Measurements from ENCODE around the gene ANKRD12.
"Not testable (repeated sequence)": the region's sequence is repeated elsewhere in the genome, so short reads cannot be mapped to it uniquely, and the experiment has no call there.

Gene ANKRD12

DNA sequence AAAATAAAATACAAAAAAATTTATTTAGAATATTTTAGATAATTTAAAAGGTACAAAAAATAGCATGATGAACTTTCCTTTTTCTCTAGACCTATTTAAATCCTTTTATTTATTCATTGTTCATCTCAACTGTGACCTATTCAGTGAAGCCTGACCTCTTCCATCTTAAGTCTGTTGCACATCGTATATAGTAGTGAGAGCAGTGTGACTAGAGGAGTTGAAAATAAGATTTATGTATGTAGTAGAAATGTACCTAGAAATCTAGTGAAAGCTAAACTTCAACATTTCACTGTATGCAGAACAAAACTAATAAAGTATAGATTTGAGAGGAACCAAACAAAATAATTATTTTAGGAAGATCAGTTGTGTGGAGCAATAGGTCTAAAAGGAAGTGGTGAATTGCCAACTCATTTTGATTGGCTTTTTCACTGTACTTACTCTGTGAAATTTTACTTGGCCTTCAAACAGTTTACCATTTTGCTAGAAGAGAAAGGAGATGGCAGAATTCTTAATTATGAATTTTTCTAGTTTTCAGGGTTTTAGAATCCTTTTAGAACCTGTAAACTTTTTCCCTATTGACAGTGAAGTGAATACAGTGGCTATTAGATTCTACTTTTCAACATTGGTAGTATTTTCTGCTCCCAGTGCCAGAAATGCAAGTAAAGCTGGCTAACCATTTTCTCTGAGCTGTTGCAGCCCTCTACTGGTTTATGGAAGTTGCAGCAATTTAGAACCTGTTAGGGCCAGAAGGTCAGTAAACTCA is 11.0 kb downstream of the ANKRD12 start:
- peak; percentile 50 for DNase-seq

DNA sequence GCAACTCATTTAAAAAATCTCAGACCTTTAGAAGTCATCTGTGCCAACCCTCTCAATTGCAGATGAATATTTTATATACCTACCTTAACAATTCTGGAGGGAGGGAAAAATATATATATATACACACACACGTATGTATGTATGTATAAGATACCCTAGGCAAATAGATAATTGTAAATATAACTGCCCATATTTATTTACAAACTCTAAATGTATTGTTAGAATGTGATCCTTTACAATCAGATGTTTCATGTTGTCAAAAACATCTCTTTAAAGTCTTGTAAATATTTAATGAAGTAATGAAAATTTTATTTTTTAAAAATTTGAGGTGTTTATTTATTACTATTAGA is 11.6 kb downstream of the ANKRD12 start:
- DNase-seq, result no peak

DNA sequence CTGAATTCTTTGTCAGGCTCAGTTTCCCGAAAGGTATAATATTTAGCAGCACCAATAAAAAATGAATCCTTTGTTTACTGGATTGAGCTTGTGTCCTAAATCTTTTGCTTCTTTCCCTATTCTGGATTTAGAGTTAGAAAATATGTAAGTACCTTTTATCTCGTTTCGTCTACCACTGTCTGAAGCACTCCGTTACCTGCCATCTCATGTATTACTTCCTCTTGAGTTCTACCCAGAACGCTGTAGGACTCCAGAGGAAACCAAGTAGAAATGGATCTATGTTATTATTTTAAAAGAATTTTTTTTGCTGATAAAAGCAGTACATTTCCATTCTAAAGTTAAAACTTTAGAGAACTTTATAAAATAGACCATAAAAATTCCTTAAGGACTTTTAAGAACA is 13.5 kb downstream of the ANKRD12 start:
- no peak for DNase-seq

DNA sequence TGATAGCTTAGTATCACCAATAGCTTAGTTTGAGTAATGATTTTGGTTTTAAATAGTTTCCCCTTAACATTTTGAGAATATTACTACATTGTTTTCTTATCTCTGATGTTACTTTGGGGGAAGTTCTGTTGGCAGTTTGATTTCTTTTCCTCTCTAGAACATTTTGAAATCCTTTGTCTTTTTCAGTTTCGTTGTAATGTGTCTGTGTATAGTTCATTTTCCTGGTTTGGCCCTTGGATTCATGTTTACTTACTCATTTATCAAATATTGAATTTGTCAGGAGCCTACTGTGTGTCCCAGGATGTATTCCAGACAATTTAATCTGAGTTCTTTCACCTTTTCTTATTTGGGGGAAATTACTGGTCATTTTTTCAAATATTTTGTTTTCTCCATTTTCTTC is 16.7 kb downstream of the ANKRD12 start:
- DNase-seq, result no peak

DNA sequence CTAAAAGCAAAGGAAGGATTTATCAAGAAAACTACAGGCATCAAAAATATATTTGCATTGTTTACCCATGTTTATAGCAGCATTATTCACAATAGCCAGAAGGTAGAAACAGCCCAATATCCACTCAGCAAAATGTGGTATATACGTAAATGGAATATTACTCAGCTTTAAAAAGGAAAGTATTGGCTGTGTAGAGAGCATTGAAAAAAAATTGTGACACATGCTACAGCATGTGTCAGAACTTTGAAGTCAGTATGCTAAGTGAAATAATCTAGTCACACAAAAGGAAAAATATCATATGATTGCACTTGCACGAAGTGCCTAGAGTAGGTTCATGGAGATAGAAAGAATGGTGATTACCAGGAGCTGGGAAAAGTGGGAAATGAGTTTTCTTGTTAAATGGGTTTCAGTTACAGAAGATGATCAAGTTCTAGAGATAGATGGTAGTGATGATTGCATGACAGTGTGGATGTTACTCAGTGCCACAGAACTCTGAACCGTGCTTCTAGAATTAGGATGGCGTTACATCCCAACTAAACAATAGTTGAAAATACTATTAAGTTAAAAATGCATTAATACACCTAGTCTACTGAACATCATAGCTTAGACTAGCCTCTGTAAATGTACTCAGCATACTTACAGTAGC is 20.1 kb downstream of the ANKRD12 start:
- DNase-seq, result no peak

DNA sequence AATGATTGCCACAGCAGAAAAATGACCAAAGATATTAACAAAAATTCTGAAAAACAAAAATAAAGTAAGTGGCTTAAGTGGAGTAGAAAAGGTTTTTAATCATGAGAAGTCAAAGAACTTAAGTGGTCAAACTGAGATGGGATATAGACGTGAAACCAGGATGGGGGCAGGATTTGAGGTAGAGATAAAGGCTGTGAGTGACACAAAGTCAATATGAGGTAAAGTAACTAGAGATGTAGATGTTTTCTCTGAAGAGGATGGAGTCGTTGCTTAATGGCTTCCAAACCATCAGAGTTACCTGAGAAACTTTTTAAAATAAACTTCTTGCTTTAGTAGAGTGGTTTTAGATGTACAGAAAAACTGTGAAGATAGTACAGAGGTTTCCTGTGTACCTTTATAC is 21.2 kb downstream of the ANKRD12 start:
- no peak for DNase-seq

DNA sequence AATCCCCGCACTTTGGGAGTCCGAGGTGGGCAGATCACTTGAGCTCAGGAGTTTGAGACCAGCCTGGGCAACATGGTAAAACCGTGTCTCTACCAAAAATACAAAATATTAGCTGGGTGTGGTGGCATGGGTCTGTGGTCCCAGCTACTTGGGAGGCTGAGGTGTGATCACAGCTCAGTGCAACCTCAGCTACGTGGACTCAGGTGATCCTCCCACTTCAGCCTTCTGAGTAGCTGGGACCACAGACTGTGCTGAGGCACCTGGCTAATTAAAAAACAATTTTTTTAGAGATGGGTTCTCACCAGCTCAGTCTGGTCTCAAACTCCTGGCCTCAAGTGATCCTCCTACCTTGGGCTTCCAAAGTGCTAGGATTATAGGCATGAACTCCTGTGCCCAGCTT is 23.4 kb downstream of the ANKRD12 start:
- no peak for DNase-seq

DNA sequence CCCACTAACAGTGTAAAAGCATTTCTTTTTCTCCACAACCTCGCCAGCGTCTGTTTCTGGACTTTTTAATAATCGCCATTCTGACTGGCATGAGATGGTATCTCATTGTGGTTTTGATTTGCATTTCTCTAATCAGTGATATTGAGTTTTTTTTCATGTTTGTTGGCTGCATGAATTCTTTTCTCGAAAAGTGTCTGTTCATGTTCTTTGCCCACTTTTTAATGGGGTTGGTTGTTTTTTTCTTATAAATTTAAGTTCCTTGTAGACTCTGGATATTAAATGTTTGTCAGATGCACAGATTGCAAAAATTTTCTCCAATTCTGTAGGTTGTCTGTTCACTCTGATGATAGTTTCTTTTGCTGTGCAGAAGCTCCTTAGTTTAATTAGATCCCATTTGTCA is 26.1 kb downstream of the ANKRD12 start:
- not testable (repeated sequence) for DNase-seq

DNA sequence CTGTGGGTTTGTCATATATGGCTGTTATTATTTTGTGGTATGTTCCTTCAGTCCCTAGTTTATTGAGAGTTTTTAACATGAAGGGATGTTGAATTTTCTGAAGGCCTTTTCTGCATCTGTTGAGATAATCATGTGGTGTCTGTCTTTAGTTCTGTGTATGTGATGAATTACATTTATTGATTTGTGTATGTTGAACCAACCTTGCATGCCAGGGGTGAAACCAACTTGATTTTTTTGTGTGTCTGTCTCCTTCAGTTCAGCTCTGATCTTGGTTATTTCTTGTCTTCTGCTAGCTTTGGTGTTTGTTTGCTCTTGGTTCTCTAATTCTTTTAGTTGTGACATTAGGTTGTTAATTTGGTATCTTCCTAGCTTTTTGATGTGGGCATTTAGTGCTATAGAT is 27.6 kb downstream of the ANKRD12 start:
- not testable (repeated sequence) for DNase-seq

DNA sequence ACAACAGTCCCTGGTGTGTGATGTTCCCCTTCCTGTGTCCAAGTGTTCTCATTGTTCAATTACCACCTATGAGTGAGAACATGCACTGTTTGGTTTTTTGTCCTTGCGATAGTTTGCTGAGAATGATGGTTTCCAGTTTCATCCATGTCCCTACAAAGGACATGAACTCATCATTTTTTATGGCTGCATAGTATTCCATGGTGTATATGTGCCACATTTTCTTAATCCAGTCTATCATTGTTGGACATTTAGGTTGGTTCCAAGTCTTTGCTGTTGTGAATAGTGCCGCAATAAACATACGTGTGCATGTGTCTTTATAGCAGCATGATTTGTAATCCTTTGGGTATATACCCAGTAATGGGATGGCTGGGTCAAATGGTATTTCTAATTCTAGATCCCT is 29.3 kb downstream of the ANKRD12 start:
- not testable (repeated sequence) for DNase-seq

DNA sequence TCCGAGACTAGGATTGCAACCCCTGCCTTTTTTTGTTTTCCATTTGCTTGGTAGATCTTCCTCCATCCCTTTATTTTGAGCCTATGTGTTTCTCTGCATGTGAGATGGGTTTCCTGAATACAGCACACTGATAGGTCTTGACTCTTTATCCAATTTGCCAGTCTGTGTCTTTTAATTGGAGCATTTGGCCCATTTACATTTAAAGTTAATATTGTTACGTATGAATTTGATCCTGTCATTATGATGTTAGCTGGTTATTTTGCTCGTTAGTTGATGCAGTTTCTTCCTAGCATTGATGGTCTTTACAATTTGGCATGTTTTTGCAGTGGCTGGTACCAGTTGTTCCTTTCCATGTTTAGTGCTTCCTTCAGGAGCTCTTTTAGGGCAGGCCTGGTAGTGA is 32.9 kb downstream of the ANKRD12 start:
- DNase-seq, result not testable (repeated sequence)

DNA sequence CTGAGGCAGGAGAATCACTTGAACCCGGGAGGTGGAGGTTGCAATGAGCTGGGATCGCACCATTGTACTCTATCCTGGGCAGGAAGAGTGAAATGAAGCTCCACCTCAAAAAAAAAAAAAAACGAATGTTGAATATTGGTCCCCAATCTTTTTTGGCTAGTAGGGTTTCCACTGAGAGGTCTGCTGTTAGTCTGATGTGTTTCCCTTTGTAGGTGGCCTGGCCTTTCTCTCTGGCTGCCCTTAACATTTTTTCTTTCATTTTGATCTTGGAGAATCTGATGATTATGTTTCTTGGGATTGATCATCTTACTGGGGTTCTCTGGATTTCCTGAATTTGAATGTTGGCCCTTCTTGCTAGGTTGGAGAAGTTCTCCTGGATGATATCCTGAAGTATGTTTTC is 35.3 kb downstream of the ANKRD12 start:
- DNase-seq, result not testable (repeated sequence)

DNA sequence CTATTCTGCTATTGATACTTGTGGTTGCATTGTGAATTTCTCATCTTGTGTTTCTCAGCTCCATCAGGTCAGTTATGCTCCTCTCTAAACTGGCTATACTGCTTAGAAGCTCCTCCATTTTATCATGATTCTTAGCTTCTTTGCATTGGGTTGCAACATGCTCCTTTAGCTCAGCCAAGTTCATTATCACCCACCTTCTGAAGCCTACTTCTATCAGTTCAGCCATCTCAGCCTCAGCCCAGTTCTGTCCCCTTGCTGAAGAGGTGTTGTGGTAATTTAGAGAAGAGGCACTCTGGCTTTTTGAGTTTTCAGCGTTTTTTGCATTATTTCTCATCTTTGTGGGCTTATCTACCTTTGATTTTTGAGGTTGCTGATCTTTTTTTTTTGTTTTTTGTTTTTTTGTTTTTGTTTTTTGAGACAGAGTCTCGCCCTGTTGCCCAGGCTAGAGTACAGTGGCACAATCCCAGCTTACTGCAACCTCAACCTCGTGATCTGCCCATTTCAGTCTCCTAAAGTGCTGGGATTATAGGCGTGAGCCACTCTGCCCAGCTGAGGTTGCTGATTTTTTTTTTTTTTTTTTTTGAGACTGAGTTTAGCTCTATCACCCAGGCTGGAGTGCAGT is 36.0 kb downstream of the ANKRD12 start:
- DNase-seq, result no peak

DNA sequence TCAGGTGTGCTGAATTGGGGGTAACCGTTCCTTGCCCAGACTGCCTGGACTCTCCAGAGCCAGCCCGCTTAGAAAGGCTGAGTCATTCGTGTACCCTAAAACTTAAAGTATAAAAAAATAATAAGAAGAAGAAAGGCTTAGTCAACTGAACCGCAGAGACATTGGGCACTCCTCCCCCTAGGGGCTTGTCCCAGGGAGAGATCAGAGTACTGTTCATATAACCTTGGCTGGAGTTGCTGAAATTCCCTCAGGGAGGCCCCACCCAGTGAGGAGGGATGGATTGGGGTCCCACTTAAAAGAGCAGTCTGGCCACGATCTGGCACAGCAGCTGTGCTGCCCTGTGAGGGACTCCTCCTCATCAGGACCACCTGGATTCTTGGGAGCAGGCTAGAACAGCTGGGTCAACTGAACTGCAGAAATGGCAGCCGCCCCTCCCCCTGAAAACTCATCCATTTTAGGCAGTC is 37.2 kb downstream of the ANKRD12 start:
- no peak for DNase-seq

DNA sequence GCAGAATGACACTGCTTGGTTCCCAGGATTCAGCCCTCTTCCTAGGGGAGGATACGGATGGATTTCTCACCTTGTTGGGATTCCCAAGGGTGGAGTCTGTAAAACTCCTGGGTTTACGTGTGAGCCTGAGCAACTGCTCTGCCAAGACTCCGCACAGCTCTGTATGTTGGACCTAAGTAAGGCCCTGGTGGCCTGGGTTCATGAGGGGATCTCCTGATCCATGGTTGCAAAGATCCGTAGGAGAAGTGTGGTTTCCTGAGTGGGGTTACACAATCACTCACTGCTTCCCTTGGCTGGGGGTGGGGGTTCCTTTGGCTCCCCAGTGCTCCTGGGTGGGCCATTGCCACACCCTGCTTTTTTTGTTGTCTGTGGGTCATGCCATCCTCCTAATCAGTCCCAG is 37.7 kb downstream of the ANKRD12 start:
- no peak for DNase-seq

DNA sequence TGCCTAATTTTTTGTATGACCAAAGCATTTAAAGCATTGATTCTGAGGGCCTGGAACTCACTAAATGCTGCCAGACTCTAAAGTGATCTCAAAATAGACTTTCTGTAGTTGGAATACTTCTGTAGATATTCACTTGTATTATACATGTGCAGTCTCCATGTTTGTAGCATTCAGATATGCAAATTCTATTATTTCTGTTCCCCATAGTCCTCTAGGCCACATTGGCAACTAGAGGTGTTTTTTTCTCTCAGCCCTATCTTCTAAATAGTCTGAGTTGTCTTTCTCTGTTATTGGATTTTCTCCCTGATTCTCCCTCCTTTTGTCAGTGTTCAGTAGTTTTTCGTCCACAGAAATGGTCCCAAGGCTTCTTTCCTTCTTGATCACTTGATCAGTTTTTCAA is 38.5 kb downstream of the ANKRD12 start:
- DNase-seq, result no peak

DNA sequence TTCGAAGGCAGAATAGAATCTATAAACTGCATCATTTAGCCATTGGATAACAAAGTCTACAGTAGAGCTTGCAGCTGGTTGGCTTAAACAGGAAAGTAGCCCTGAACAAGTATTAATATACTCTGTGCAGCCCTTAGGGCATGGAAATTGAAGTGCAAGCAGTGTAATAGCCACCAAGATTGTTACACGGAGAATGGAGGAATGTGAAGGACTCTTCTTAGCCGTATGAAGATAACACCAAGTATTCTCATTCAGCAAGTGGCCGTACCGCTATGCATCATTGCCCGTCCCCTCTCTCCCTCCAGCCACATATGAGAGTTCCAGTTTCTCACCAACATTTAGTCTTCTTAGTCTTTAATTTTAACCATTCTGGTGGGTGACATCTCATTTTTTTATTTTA is 40.5 kb downstream of the ANKRD12 start:
- no peak for DNase-seq

DNA sequence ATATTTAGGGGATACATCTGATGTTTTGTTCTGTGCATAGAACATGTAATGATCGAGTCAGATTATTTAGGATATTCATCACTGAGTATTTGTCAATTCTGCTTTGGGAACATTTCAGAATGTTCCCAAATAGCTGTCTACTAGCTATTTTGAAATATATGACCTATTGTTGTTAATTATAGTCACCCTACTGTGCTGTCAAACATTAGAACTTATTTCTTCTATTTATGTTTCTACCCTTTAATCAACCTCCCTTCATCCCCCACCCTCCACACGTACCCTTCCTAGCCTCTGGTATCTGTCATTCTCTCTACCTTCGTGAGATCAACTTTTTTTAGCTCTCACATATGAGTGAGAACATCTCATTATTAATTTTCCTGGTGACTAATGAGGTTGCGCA is 40.9 kb downstream of the ANKRD12 start:
- DNase-seq, result no peak

DNA sequence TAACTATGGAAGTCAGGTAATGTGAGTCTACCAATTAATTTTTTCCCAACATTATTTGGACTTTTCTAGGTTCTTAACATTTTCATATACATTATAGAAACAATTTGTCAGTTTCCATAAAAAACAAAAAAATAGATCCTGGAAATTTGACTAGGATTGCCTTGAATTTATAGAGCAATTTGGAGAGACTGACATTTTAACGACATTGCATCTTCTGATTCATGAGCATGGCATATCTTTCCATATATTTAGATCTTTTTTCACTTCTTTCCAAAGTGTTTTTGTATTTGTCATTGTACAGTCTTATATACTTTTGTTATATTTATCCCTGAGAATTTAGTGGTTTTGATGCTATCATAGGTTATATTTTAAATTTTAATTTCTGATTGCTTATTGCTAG is 42.0 kb downstream of the ANKRD12 start:
- DNase-seq, result no peak

DNA sequence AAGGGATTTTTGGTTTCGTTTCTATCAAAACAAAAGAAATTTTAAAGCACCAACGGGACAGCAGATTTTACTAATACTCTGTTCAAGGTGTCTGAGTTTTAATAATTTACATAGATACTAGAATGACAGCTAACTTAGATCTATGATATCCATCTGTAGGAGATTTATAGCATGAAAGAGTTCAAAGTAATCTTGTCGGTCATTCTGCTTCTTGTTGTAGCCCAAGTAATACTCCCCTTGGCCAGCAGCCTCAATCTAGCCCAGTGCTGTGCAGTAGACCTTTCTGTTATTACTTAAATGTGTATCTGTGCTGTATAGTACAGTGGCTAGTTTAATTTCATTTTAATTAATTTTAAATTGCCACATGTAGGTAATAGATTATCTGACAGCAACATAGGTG is 44.7 kb downstream of the ANKRD12 start:
- DNase-seq, result no peak

DNA sequence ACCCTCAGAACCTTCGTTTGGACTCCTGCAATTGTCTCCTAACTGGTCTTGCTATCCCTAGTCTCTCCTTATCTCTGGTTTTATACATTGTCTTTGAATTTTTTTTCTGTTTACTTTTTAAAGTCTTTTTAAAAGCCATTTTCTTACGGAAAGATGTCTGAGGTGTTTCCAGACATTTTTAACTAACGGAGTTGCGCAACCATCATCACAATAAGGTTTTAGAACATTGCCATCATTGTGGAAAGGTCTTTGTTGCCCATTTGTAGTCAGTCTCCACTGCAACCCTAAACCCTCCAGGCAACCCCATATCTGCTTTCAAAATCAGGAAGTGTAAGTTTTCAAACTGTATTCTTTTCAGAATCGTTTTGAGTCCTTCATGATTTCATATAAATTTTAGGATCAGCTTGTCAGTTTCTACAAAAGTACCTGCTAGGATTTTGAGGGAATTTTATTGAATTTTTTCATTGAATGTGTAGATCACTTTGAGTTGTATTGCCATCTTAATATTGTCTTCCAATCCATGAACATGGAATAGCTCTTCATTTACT is 46.3 kb downstream of the ANKRD12 start:
- no peak for DNase-seq

DNA sequence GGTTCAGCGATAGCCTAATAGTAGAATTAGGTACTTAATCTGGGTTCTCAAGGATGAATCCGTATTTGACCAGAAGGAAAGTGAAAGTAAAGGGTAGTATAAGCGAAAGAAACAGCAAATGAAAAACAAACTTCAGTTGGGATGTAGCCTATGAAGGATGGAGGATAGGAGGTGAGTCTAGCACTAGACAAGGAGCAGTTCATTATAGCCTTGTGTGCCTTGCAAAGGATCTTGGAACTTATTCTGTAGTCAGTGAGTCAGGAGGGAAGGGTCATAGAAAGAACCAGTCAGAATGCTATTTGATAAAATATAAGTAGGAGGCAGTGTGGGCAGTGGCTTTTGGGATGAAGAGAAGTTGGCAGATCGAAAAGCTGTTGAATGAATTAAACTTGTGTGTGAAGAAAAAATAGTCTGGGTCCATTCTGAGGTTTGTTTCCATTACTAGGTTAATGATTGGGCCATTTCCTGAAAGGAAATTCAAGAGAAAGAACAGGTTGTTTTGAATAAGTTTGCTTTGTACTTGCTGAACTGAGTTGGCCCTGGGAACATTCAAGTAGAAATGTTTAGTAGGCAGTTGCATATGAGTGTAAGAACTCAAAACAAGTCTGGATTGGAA is 48.5 kb downstream of the ANKRD12 start:
- DNase-seq, result no peak

DNA sequence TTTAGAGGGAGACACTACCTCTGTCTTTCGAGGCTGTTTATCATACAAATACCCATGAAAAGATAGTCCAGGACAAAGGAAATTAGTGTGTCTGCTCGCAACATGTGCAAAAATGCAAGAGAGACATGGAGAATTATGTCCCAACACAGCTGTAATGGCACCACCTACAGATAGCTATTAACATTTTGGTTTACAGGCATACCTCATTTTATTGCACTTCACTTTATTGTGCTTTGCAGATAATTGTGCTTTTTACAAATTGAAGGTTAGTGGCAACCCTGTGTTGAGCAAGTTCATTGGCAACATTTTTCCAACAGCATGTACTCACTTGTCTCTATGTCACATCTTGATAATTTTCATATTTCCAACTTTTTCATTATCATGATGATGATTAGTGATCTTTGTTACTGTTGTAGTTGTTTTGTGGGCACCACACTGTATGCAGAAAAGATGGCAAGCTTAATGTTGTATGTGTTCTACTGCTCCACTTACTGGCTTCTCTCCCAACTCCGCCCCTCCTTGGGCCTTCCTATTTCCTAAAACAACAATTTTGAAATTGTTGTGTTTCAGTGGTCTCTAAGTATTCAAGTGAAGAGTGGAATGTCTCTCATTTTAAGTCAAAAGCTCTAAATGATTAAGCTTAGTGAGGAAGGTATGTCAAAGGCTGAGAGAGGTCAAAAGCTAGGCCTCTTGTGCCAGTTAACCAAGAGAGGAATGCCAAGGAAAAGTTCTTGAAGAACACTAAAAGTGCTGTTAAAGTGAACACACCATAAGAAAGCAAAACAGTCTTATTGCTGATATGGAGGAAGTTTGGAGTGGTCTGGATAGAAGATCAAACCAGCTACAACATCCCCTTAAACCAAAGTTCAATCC is 52.0 kb downstream of the ANKRD12 start:
- no peak for DNase-seq
